Mesenchymal stem cell (in vitro differentiated cells and primary cell): Measurements from ENCODE around the gene CD4. TPM values are rescaled to one million over a fixed set of nuclear protein-coding genes. Genes with fewer than 3 reads are reported as not detected.
"Not testable (repeated sequence)": the region's sequence is repeated elsewhere in the genome, so short reads cannot be mapped to it uniquely, and the experiment has no call there.

Source experiments
- DNase-seq: peaks from one replicate; pipeline ENCODE4 v3.0.0-alpha.2; 2013
- H2AFZ ChIP-seq: one replicate; pipeline ENCODE4 v1.6.1; 2013; ENCODE audit warnings: low read depth, mild to moderate bottlenecking, control low read depth, inconsistent platforms, low read length, moderate library complexity
- H2AK5ac ChIP-seq: 2 replicates; pipeline ENCODE4 v1.6.1; 2013; ENCODE audit warnings: low read length, moderate library complexity, mild to moderate bottlenecking, inconsistent platforms; ENCODE audit not compliant: severe bottlenecking
- H2BK120ac ChIP-seq: one replicate; pipeline ENCODE4 v1.6.1; 2013; ENCODE audit warnings: low read depth, mild to moderate bottlenecking, inconsistent platforms, low read length, moderate library complexity
- H2BK12ac ChIP-seq, 2 experiments: one replicate each; pipeline ENCODE4 v1.6.1; 2013; ENCODE audit warnings: inconsistent platforms in 2 of 2, low read length in 2 of 2, mild to moderate bottlenecking in 2 of 2, moderate library complexity in 2 of 2, control low read depth in 1 of 2
- H2BK15ac ChIP-seq: one replicate; pipeline ENCODE4 v1.6.1; 2013; ENCODE audit warnings: mild to moderate bottlenecking, low read depth, inconsistent platforms; ENCODE audit not compliant: poor library complexity, severe bottlenecking
- H2BK5ac ChIP-seq: 2 replicates; pipeline ENCODE4 v1.6.1; 2013; ENCODE audit warnings: low read depth, mild to moderate bottlenecking, low read length, control low read depth, inconsistent platforms; ENCODE audit not compliant: poor library complexity, severe bottlenecking
- H3K14ac ChIP-seq, 2 experiments: one replicate each; pipeline ENCODE4 v1.6.1; 2013; ENCODE audit warnings: inconsistent platforms in 2 of 2, low read length in 2 of 2, control low read depth in 1 of 2, mild to moderate bottlenecking in 1 of 2, moderate library complexity in 1 of 2
- H3K18ac ChIP-seq, 2 experiments: one replicate each; pipeline ENCODE4 v1.6.1; 2013; ENCODE audit warnings: inconsistent platforms in 2 of 2, low read length in 2 of 2, control low read depth in 1 of 2, low read depth in 1 of 2, mild to moderate bottlenecking in 1 of 2
- H3K23ac ChIP-seq, 2 experiments: one replicate each; pipeline ENCODE4 v1.6.1; 2013; ENCODE audit warnings: inconsistent platforms in 2 of 2, low read length in 2 of 2, mild to moderate bottlenecking in 2 of 2, moderate library complexity in 2 of 2, control low read depth in 1 of 2
- H3K27ac ChIP-seq: 2 replicates; pipeline ENCODE4 v1.5.1; 2013; ENCODE audit warnings: mild to moderate bottlenecking, moderate library complexity, low read length, control low read depth, inconsistent platforms; ENCODE audit not compliant: poor library complexity, severe bottlenecking
- H3K27me3 ChIP-seq, 2 experiments: 2 replicates each; pipeline versions ENCODE4 v1.6.1 to v1.7.0; 2013; ENCODE audit warnings: low read length in 2 of 2, mild to moderate bottlenecking in 2 of 2, moderate library complexity in 2 of 2, control low read depth in 1 of 2, inconsistent platforms in 1 of 2; ENCODE audit not compliant: control insufficient read depth in 1 of 2, insufficient read depth in 1 of 2
- H3K36me3 ChIP-seq, 2 experiments: 2 replicates each; pipeline versions ENCODE4 v1.6.1 to v1.7.0; 2013; ENCODE audit warnings: low read length in 2 of 2, control low read depth in 1 of 2, inconsistent platforms in 1 of 2, low read depth in 1 of 2, mild to moderate bottlenecking in 1 of 2; ENCODE audit not compliant: insufficient read depth in 2 of 2, control insufficient read depth in 1 of 2
- H3K4ac ChIP-seq, 2 experiments: one replicate each; pipeline ENCODE4 v1.6.1; 2013; ENCODE audit warnings: inconsistent platforms in 2 of 2, low read length in 2 of 2, mild to moderate bottlenecking in 2 of 2, moderate library complexity in 2 of 2, control low read depth in 1 of 2, low read depth in 1 of 2
- H3K4me1 ChIP-seq: 2 replicates; pipeline ENCODE4 v1.6.1; 2013; ENCODE audit warnings: low read depth, low read length, control low read depth; ENCODE audit not compliant: control insufficient read depth, insufficient read depth
- H3K4me2 ChIP-seq: 2 replicates; pipeline ENCODE4 v1.6.1; 2013; ENCODE audit warnings: low read length, mild to moderate bottlenecking, inconsistent platforms; ENCODE audit not compliant: poor library complexity, severe bottlenecking
- H3K4me3 ChIP-seq, 2 experiments: 2 replicates each; pipeline versions ENCODE4 v1.5.1 to v1.7.0; 2013; ENCODE audit warnings: low read length in 2 of 2, mild to moderate bottlenecking in 2 of 2, control low read depth in 1 of 2, low read depth in 1 of 2; ENCODE audit not compliant: insufficient read depth in 1 of 2
- H3K79me1 ChIP-seq: replicated peaks from 2 replicates; pipeline ENCODE4 v1.6.1; 2013; ENCODE audit warnings: mild to moderate bottlenecking, control low read depth, low read length, inconsistent platforms; ENCODE audit not compliant: poor library complexity, severe bottlenecking
- H3K9ac ChIP-seq: 2 replicates; pipeline ENCODE4 v1.7.0; 2013; ENCODE audit warnings: mild to moderate bottlenecking, low read length, moderate library complexity
- H3K9me3 ChIP-seq: 2 replicates; pipeline ENCODE4 v1.7.0; 2013; ENCODE audit warnings: mild to moderate bottlenecking, low read length; ENCODE audit not compliant: control insufficient read depth
- H4K8ac ChIP-seq: one replicate; pipeline ENCODE4 v1.6.1; 2013; ENCODE audit warnings: inconsistent platforms, mild to moderate bottlenecking, low read length, moderate library complexity
- H4K91ac ChIP-seq: one replicate; pipeline ENCODE4 v1.6.1; 2013; ENCODE audit warnings: mild to moderate bottlenecking, low read length, inconsistent platforms
- WGBS: methylation state at CpG from one replicate; pipeline ENCODE4 v1.1.7; 2013; ENCODE audit warnings: mixed read lengths; 5-methylcytosine and 5-hydroxymethylcytosine counted together
- polyA plus RNA-seq, 2 experiments: library from polyadenylated mRNA; stranded (reverse); fragments of 200-250 nt; gene quantifications; one replicate each; pipeline ENCODE4 v1.2.3, GENCODE V29; 2013

Gene CD4
- 1.8 TPM for polyA plus RNA-seq (2013, experiment 1 of 2)
- 2.1 TPM for polyA plus RNA-seq (2013, experiment 2 of 2)

GRCh38 chr12:6788972-6789924 is at the start of gene CD4:
Gene CD4 (plus strand): TSS chr12:6789528. CDS start chr12:6800139, 10,611 bp downstream.
- Histone ChIP-seq H2AFZ (peak within 1 kb of the TSS; percentile 46), H3K18ac (peak within 1 kb of the TSS in 1 of 2 experiments; percentile 48), H4K8ac (peak within 1 kb of the TSS; percentile 4), H2BK15ac (peak within 1 kb of the TSS; percentile 33), H2AK5ac (no peak within 1 kb of the TSS), H3K79me1 (no peaks in the 10 kb centered on the region), H3K9ac (no peak within 1 kb of the TSS), H3K4ac (no peak within 1 kb of the TSS), H2BK120ac (no peak within 1 kb of the TSS), H2BK5ac (no peak within 1 kb of the TSS), H3K4me3 (no peak within 1 kb of the TSS), H3K27me3 (peaks cover 5 to 23% of the 10 kb centered on the region in 2 experiments), H4K91ac (no peak within 1 kb of the TSS), H3K36me3 (no peaks in the 10 kb centered on the region), H3K4me1 (peaks cover 11% of the 10 kb centered on the region), H3K27ac (no peak within 1 kb of the TSS), H3K23ac (no peak within 1 kb of the TSS), H2BK12ac (no peak within 1 kb of the TSS), H3K9me3 (no peaks in the 10 kb centered on the region), H3K14ac (peak within 1 kb of the TSS in 1 of 2 experiments; percentile 41), H3K4me2 (no peak within 1 kb of the TSS)
- no peak for DNase-seq
- 73% methylated on average over 18 of the region's 18 CpGs for WGBS

GRCh38 chr12:6742080-6742479 is 47.2 kb upstream of the CD4 start:
- H2BK12ac ChIP-seq, H3K4me2 ChIP-seq, H3K27me3 ChIP-seq, H2AFZ ChIP-seq, H3K14ac ChIP-seq, H4K91ac ChIP-seq, H3K4ac ChIP-seq, H2BK120ac ChIP-seq, DNase-seq, H3K9me3 ChIP-seq, H3K23ac ChIP-seq, H2AK5ac ChIP-seq, H3K4me1 ChIP-seq, H4K8ac ChIP-seq, H3K27ac ChIP-seq, H3K79me1 ChIP-seq, H3K18ac ChIP-seq, H2BK15ac ChIP-seq, H3K9ac ChIP-seq, H3K4me3 ChIP-seq, H2BK5ac ChIP-seq: not testable (repeated sequence)
- 89% methylated on average over 9 of the region's 12 CpGs for WGBS
- peaks cover 21 to 24% of the 10 kb centered on the region in 2 experiments for H3K36me3 ChIP-seq

- no peak overlapping the region for H3K23ac ChIP-seq
- no peak overlapping the region for H3K14ac ChIP-seq
- H2BK120ac ChIP-seq: no peak overlapping the region
- 93% methylated on average over 3 of the region's 3 CpGs for WGBS
- peaks cover 2% of the 10 kb centered on the region for H3K79me1 ChIP-seq
- no peaks in the 10 kb centered on the region for H3K9me3 ChIP-seq
- no peak overlapping the region for H3K9ac ChIP-seq
- H4K8ac ChIP-seq: no peak overlapping the region
- no peak overlapping the region for H3K4ac ChIP-seq
- H3K4me1 ChIP-seq: no peaks in the 10 kb centered on the region
- no peak overlapping the region for H2BK15ac ChIP-seq
- peaks cover 29 to 30% of the 10 kb centered on the region in 2 experiments for H3K36me3 ChIP-seq
- H3K4me3 ChIP-seq: no peak overlapping the region
- no peak overlapping the region for H2AK5ac ChIP-seq
- H2BK5ac ChIP-seq: no peak overlapping the region
- no peak overlapping the region for H3K27ac ChIP-seq
- H2BK12ac ChIP-seq: no peak overlapping the region
- H4K91ac ChIP-seq: no peak overlapping the region
- H3K18ac ChIP-seq: no peak overlapping the region
- no peak overlapping the region for H2AFZ ChIP-seq
- H3K27me3 ChIP-seq: no peaks in the 10 kb centered on the region
- DNase-seq: no peak
- H3K4me2 ChIP-seq: no peak overlapping the region
These were observed 46.5 kb upstream of the CD4 start for GRCh38 chr12:6742834-6743233.

GRCh38 chr12:6743300-6743699 is 46.0 kb upstream of the CD4 start:
- not testable (repeated sequence) for H3K23ac ChIP-seq, H2BK12ac ChIP-seq, H2AFZ ChIP-seq, H3K18ac ChIP-seq, H3K4ac ChIP-seq, H4K91ac ChIP-seq, H3K4me3 ChIP-seq, DNase-seq, H3K4me2 ChIP-seq, H3K79me1 ChIP-seq, H2BK15ac ChIP-seq, H3K9ac ChIP-seq, H3K27ac ChIP-seq, H3K14ac ChIP-seq, H4K8ac ChIP-seq, H3K27me3 ChIP-seq, H2BK120ac ChIP-seq, H2BK5ac ChIP-seq, H2AK5ac ChIP-seq, H3K9me3 ChIP-seq, H3K4me1 ChIP-seq
- peaks cover 33 to 34% of the 10 kb centered on the region in 2 experiments for H3K36me3 ChIP-seq
- WGBS: 77% methylated on average over 7 of the region's 7 CpGs
